ENCODE results near the gene RAD18.

Gene RAD18

GRCh38 chr3:8857720-8858367, 105.4 kb downstream of the RAD18 start:
- FAIRE-seq = no peak

GRCh38 chr3:8856721-8857120, 106.6 kb downstream of the RAD18 start:
- no peak for FAIRE-seq

GRCh38 chr3:8856071-8856470, 107.2 kb downstream of the RAD18 start:
- FAIRE-seq = no peak

- FAIRE-seq = no peak
These were observed 108.6 kb downstream of the RAD18 start for GRCh38 chr3:8854656-8855055.

DNA sequence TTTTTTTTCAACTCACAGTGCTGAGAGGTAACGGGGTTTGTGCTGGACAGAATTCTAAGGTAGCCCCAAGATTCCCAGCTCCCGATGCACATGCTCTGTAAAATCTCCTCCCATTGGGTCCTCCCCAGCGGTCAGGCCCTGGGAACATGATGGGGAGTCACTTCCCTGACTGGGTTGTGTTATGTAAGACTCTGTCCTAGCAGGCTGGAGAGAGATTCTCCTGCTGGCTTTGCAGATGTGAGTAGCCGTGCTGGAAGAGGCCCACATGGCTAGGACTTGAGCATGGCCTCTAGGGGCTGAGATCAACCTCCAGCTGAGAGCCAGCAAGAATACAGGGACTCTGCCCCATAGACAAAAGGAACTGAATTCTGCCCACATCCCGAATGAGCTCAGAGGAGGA, 110.2 kb downstream of the RAD18 start:
- FAIRE-seq = no peak

DNA sequence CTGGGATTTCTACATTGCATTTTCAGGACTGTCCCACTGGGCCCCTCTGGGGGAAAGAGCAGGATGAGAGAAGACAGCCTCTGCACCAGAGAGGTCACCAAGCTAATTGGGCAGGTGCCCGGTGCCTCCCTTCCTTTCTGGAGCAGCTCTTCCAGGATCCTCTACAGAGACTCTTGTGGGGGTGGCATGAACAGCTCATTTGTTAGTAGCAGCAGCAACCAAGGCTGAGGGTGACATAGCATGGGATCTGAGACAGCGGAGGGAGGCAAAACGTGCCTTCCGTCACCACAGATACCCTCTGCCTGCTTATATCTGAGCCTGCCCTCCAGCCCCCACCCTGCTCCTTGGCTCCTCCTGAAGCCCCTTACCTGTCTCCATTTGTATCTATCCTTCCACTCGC, 110.8 kb downstream of the RAD18 start:
- FAIRE-seq = no peak

GRCh38 chr3:8851703-8852102, 111.6 kb downstream of the RAD18 start:
- FAIRE-seq = no peak

DNA sequence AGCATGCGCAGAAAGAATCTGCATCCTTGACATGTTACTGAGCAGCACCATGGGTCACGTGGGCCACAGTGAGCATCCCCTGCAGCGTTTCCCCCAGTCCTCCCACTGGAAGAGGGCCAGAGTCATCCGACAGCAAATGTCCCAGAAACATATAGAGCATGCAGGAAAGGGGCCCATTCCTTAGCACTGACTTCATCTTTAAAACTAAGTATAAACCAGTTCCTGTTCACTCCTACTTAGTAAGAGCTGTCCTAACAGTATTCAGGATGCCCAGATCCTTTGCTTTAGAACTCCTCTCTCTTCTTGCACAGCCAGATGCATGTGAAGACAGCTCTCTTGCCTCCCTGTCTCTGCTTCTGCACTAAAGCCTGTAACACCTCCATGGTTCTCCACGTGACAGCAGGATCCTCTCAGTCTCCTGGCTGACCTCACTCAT, 114.6 kb downstream of the RAD18 start:
- FAIRE-seq = no peak

DNA sequence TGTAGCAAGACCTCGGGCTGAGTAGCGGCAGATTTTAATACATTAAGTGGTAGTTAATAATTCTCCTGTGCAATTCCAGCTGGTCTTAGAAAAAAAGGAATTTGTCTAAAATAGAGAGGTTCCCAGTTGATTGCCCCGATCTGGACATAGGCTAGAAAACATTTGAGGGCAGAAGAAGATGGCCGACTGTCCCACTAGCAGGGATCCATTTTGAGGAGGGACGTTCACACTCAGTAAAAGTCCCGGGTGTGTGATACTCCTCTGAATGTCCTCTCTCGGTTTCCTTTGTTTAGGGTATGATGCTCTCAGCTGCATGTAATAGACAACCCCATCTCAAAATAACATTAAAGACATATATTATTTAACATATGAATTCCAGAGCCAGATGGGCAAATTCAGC, 116.0 kb downstream of the RAD18 start:
- no peak for FAIRE-seq

DNA sequence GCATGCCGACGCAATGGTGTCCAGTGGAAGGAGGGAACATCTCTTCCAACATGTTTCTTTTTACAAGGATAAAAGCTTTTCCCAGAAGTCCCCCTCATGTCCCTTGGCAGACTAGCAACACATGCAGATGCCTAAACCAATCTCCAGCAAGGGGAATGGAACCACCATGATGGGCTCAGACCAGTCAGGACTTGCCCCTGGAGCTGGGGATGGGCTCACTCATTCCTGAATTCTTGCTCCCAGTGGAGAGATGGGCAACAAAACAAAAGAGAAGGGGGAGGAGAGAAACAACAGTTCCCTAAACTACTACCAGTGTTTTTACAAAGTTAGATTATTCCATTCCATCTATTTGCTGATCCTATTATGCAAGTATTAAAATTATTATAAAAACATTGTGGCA, 117.1 kb downstream of the RAD18 start:
- FAIRE-seq = no peak

DNA sequence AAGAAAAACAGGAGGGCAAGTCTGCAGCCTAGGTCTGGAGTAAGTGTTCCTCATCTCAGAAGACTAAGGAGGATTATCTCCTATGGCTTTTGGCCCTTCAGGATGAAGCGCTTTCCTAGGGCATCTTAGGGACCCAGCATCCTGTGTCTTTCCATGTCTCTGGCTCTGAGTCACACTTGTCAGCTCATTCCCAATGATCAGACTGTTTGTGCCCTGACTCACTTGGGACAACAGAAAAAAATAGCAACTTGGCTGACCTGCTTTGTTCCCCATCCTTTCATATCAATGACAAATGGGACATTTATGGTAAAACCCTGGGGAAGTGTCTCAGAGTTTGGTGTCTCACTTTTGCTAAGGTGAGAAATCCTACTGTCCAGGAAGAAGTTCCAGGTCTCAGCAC, 117.6 kb downstream of the RAD18 start:
- FAIRE-seq = no peak

DNA sequence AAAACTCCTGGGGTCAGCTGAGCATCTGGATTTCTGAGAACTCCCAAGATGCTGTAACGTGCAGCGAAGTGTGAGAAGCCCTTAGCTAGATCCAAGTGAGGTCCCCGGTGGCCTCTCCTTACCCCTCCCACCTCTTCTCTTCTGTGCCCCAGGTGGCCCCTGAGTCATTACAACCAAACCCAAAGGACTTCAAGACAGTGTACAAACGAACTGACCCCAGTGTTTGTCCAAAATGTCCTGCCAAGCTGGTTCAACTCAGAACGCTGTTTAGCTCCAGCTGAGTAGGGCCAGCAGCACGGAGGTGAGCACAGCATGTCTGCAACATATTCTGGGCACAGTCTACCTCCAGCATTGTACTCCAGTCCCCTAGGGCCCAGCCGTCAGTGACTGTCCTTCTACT, 119.9 kb downstream of the RAD18 start:
- FAIRE-seq = no peak

DNA sequence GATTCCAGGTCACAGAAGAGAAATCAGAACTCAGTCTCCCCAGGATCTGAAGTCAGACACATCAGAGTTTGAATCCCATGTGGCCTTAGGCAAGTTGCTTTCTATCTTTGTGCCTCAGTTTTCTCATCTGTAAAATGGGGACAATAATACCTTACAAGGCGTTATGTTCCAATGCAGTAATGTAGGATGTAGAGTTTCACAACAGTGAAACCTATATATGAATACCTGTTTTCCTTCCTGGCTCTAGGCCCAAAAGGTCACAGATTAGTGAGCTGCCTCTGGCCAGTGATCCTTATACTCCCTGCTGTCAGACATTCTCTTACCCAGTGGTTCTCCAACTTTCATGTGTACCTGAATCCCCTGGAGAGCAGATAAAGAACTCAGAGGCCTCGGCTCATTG, 121.0 kb downstream of the RAD18 start:
- no peak for FAIRE-seq

DNA sequence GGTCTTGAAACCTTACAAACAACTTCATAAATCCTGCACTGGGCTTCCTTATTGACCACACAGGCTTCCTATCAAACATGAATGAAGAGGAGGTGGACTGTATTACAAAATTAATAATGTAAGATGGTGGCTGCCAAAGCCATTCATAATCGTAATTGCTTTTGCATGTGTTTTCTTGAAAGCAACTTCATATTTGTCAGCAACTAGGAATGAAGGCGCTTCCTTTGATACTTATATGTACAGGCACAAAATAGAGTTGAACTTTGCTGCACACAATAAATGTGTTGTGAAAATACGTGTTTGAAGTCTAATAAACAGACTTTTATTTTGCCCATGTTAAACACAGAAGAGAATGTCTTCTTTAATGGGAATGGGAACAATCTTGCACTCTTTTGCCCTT, 121.8 kb downstream of the RAD18 start:
- no peak for FAIRE-seq

- FAIRE-seq = no peak
These were observed 122.7 kb downstream of the RAD18 start for GRCh38 chr3:8840556-8840955.

DNA sequence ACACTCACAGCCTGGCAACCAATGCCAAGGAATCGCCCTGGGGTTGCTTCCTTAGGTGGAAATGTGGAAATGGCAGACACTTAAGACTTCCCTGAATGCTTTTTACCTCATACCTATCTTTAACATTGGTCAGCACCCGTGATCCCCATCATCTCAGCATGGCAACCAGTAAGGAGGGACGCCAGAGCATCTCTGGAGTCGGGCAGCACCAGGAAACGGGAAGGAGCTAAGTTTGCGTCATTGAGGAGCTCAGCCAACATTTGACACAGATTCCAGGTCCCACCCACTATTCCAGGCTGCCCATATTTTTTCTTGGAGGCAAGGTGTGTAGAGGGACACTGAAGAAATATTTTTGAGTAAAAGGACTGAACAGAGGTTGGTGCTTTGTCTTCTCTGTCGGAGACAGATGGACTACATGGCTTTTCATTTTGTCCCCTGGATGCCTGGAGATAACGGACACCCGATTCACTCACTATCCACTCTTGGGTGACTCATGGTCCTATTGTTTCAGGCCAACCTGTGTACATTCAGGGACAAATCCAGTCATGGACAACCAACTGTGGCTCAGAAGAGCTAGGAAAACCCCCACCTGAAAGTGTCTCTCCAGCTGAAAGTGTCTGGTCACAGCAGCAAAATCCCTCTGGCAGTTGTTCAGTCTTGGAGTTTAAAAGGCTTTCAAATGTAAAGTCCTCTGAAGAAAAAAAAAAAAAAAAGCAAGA, 123.5 kb downstream of the RAD18 start:
- no peak for FAIRE-seq

GRCh38 chr3:8838765-8839423, 124.4 kb downstream of the RAD18 start:
- no peak for FAIRE-seq

DNA sequence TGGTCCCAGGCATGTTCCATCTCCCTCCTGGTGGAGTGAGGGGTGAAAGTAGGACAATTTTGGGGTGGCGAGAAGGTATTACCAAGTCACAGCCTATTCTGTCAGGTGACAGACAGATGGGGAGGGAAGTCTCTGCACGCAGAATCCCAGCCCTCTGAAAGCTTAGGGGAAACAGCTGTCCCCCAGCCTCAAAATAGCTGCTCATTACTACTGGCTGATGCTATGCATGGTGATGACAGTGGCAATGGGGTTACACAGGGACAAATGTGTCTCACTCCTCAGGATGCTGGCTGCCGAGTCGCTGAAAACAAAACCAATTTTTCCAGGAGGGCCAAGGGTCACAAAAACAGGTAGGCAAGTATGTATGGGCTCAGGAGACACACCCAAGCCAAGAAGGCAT, 125.0 kb downstream of the RAD18 start:
- FAIRE-seq = no peak

DNA sequence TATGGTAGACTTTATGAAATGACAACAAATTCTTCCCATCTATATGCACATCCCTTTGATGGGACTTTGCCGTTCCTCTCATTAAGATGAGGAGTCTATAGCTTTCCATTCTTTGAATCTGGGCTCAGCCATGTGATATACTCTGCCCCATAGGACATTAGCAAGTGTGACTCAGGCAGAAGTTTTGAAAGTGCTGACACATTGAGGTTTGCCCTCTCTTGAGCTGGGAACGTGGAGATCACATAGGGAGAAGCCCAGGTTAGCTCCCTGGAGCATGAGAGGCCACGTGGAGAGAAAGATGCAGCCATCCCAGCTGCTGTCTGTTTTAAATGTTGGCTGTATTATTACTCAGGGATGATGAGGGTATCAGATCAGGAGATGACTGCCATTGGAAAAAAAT, 126.1 kb downstream of the RAD18 start:
- FAIRE-seq = no peak

- no peak for FAIRE-seq
These were observed 127.2 kb downstream of the RAD18 start for GRCh38 chr3:8836096-8836495.

GRCh38 chr3:8835385-8835784, 127.9 kb downstream of the RAD18 start:
- FAIRE-seq = no peak

- FAIRE-seq = no peak
These were observed 128.3 kb downstream of the RAD18 start for GRCh38 chr3:8834974-8835373.

- no peak for FAIRE-seq
These were observed 135.6 kb downstream of the RAD18 start for GRCh38 chr3:8827641-8828040.
